ENCODE results near the gene NSMCE1.

- TF ChIP-seq RAD21 (IDR thresholded peaks at IDR 0.05 in 1 of 2, conservative IDR thresholded peaks at IDR 0.05 in 1 of 2; ENCODE audit: low read depth in 2 of 2, low read length in 2 of 2) (no peak), CTCF (IDR thresholded peaks at IDR 0.05; ENCODE audit: control extremely low read depth in 1 of 3, insufficient read depth in 1 of 3, low read depth in 1 of 3, low read length in 3 of 3) (no peak), SP1 (IDR thresholded peaks at IDR 0.05; ENCODE audit: low read depth, low read length) (no peak), CHD2 (IDR thresholded peaks at IDR 0.05; ENCODE audit: low read length) (no peak), EZH2 (IDR thresholded peaks at IDR 0.05; ENCODE audit: low read depth, low read length, severe bottlenecking) (no peak), JUND (IDR thresholded peaks at IDR 0.05; ENCODE audit: low read length) (no peak), CBX5 (IDR thresholded peaks at IDR 0.05; ENCODE audit: low read depth, low read length) (no peak), KDM5A (IDR thresholded peaks at IDR 0.05; ENCODE audit: low read length) (no peak), FOSL1 (IDR thresholded peaks at IDR 0.05; ENCODE audit: insufficient read depth, low read depth, low read length) (no peak), POLR2A (IDR thresholded peaks at IDR 0.05; ENCODE audit: control extremely low read depth in 1 of 2, low read depth in 2 of 2, low read length in 2 of 2) (no peak), KDM1A (IDR thresholded peaks at IDR 0.05; ENCODE audit: borderline replicate concordance, low read length) (no peak)
- TF ChIP-seq, protein P1, sequence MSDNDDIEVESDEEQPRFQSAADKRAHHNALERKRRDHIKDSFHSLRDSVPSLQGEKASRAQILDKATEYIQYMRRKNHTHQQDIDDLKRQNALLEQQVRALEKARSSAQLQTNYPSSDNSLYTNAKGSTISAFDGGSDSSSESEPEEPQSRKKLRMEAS (IDR thresholded peaks at IDR 0.05) = no peak
Observed at GRCh38 chr16:27310576-27311447, 42.2 kb upstream of the NSMCE1 start.

Data from H1 (cell line).